ENCODE data around the gene COL27A1.

The COL27A1 gene

GRCh38 chr9:114207845-114208244, 52.5 kb downstream of the COL27A1 start:
- no peak for DNase-seq

GRCh38 chr9:114209151-114209550, 53.8 kb downstream of the COL27A1 start:
- no peak for DNase-seq

- no peak for DNase-seq
Observed at GRCh38 chr9:114210136-114210535, 54.8 kb downstream of the COL27A1 start.

- DNase-seq: no peak
Observed at GRCh38 chr9:114210691-114211276, 55.4 kb downstream of the COL27A1 start.

GRCh38 chr9:114212826-114213225, 57.5 kb downstream of the COL27A1 start:
- no peak for DNase-seq

- no peak for DNase-seq
Observed at GRCh38 chr9:114213566-114213965, 58.2 kb downstream of the COL27A1 start.

- no peak for DNase-seq
Observed at GRCh38 chr9:114214181-114214580, 58.8 kb downstream of the COL27A1 start.

- no peak for DNase-seq
Observed at GRCh38 chr9:114214686-114215414, 59.5 kb downstream of the COL27A1 start.

GRCh38 chr9:114216081-114216480, 60.7 kb downstream of the COL27A1 start:
- no peak for DNase-seq

- no peak for DNase-seq
Observed at GRCh38 chr9:114216976-114217375, 61.6 kb downstream of the COL27A1 start.

GRCh38 chr9:114218264-114219120, 63.2 kb downstream of the COL27A1 start:
- DNase-seq: no peak

- DNase-seq: no peak
Observed at GRCh38 chr9:114220061-114220541, 64.8 kb downstream of the COL27A1 start.

- no peak for DNase-seq
Observed at GRCh38 chr9:114221706-114222465, 66.5 kb downstream of the COL27A1 start.

GRCh38 chr9:114223564-114224246, 68.4 kb downstream of the COL27A1 start:
- no peak for DNase-seq

- no peak for DNase-seq
Observed at GRCh38 chr9:114224247-114224610, 68.9 kb downstream of the COL27A1 start.

- no peak for DNase-seq
Observed at GRCh38 chr9:114225561-114226212, 70.3 kb downstream of the COL27A1 start.

GRCh38 chr9:114226246-114227055, 71.1 kb downstream of the COL27A1 start:
- DNase-seq: no peak

GRCh38 chr9:114227288-114228015, 72.1 kb downstream of the COL27A1 start:
- no peak for DNase-seq

GRCh38 chr9:114228016-114228808, 72.9 kb downstream of the COL27A1 start:
- no peak for DNase-seq
